Glomerular visceral epithelial cell (primary cell): ENCODE results near the gene RFTN1.

Source experiments
- DNase-seq: peaks from one replicate; pipeline ENCODE4 v3.0.0-alpha.2; 2016; ENCODE audit errors: extremely low spot score

Gene RFTN1

GRCh38 chr3:16513141-16514020 lies at the start of gene RFTN1:
Gene RFTN1, minus strand, starts transcription at chr3:16513699. Its CDS starts 19,830 bp downstream, at chr3:16493869.
- peak; percentile 65 for DNase-seq

GRCh38 chr3:16559653-16560365 lies 46.3 kb upstream of the RFTN1 start:
- no peak for DNase-seq

- no peak for DNase-seq
These were observed 40.6 kb upstream of the RFTN1 start for GRCh38 chr3:16554126-16554525.

GRCh38 chr3:16552757-16553156 lies 39.3 kb upstream of the RFTN1 start:
- DNase-seq = no peak

- DNase-seq = no peak
These were observed 38.0 kb upstream of the RFTN1 start for GRCh38 chr3:16551342-16551976.

- DNase-seq = peak; percentile 77
These were observed 37.3 kb upstream of the RFTN1 start for GRCh38 chr3:16550676-16551341.

GRCh38 chr3:16550305-16550675 lies 36.8 kb upstream of the RFTN1 start:
- no peak for DNase-seq

- DNase-seq = peak; percentile 52
These were observed 35.2 kb upstream of the RFTN1 start for GRCh38 chr3:16548721-16549120.

- no peak for DNase-seq
These were observed 34.3 kb upstream of the RFTN1 start for GRCh38 chr3:16547561-16548357.

GRCh38 chr3:16546186-16547010 lies 32.9 kb upstream of the RFTN1 start:
- no peak for DNase-seq

- no peak for DNase-seq
These were observed 32.1 kb upstream of the RFTN1 start for GRCh38 chr3:16545413-16546185.

GRCh38 chr3:16543242-16543864 lies 29.9 kb upstream of the RFTN1 start:
- no peak for DNase-seq

GRCh38 chr3:16538507-16538906 lies 25.0 kb upstream of the RFTN1 start:
- no peak for DNase-seq

GRCh38 chr3:16536996-16537395 lies 23.5 kb upstream of the RFTN1 start:
- DNase-seq = no peak

GRCh38 chr3:16536344-16536663 lies 22.8 kb upstream of the RFTN1 start:
- no peak for DNase-seq

- DNase-seq = no peak
These were observed 21.3 kb upstream of the RFTN1 start for GRCh38 chr3:16534640-16535262.

- DNase-seq = no peak
These were observed 20.6 kb upstream of the RFTN1 start for GRCh38 chr3:16533928-16534574.

- DNase-seq = no peak
These were observed 15.8 kb upstream of the RFTN1 start for GRCh38 chr3:16529264-16529663.
